Measurements from ENCODE around the gene SECISBP2L. TPM values are rescaled to one million over a fixed set of nuclear protein-coding genes. Genes with fewer than 3 reads are reported as not detected.

The SECISBP2L gene
- total and polyA plus RNA-seq, 2 experiments from 2014 or later = 24.6 to 25.2 TPM

- H3K4me1 ChIP-seq (ENCODE audit: low read depth) = no peaks in the 10 kb centered on the region
- H3K9me3 ChIP-seq (ENCODE audit: low read depth) = no peaks in the 10 kb centered on the region
- no peaks in the 10 kb centered on the region for H3K27me3 ChIP-seq
- TF ChIP-seq, protein P1, sequence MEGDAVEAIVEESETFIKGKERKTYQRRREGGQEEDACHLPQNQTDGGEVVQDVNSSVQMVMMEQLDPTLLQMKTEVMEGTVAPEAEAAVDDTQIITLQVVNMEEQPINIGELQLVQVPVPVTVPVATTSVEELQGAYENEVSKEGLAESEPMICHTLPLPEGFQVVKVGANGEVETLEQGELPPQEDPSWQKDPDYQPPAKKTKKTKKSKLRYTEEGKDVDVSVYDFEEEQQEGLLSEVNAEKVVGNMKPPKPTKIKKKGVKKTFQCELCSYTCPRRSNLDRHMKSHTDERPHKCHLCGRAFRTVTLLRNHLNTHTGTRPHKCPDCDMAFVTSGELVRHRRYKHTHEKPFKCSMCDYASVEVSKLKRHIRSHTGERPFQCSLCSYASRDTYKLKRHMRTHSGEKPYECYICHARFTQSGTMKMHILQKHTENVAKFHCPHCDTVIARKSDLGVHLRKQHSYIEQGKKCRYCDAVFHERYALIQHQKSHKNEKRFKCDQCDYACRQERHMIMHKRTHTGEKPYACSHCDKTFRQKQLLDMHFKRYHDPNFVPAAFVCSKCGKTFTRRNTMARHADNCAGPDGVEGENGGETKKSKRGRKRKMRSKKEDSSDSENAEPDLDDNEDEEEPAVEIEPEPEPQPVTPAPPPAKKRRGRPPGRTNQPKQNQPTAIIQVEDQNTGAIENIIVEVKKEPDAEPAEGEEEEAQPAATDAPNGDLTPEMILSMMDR (IDR thresholded peaks at IDR 0.05; ENCODE audit: low read depth, low read length) = no peak
- peaks cover 44% of the 10 kb centered on the region for H3K36me3 ChIP-seq
- no peak for DNase-seq (ENCODE audit: low read depth in 1 of 2, low spot score in 1 of 2)
- H3K27ac ChIP-seq = no peak overlapping the region
- no peak overlapping the region for H3K4me3 ChIP-seq
Observed at GRCh38 chr15:48992545-48992944, 53.7 kb downstream of the SECISBP2L start.

GRCh38 chr15:48992096-48992495 lies 54.1 kb downstream of the SECISBP2L start:
- peaks cover 44% of the 10 kb centered on the region for H3K36me3 ChIP-seq
- H3K9me3 ChIP-seq (ENCODE audit: low read depth) = no peaks in the 10 kb centered on the region
- no peak for DNase-seq (ENCODE audit: low read depth in 1 of 2, low spot score in 1 of 2)
- H3K27ac ChIP-seq = no peak overlapping the region
- H3K4me3 ChIP-seq = no peak overlapping the region
- TF ChIP-seq, protein P1 (IDR thresholded peaks at IDR 0.05; ENCODE audit: low read depth, low read length) = no peak
- H3K4me1 ChIP-seq (ENCODE audit: low read depth) = no peaks in the 10 kb centered on the region
- no peaks in the 10 kb centered on the region for H3K27me3 ChIP-seq

- Histone ChIP-seq H3K4me1 (ENCODE audit: low read depth) (no peaks in the 10 kb centered on the region), H3K27me3 (no peaks in the 10 kb centered on the region), H3K9me3 (ENCODE audit: low read depth) (no peaks in the 10 kb centered on the region), H3K27ac (no peak overlapping the region), H3K36me3 (peaks cover 23% of the 10 kb centered on the region), H3K4me3 (no peak overlapping the region)
- no peak for DNase-seq (ENCODE audit: low read depth in 1 of 2, low spot score in 1 of 2)
- TF ChIP-seq, protein P1 (IDR thresholded peaks at IDR 0.05; ENCODE audit: low read depth, low read length) = no peak
Observed at GRCh38 chr15:48989170-48989569, 57.1 kb downstream of the SECISBP2L start.

- TF ChIP-seq, protein P1 (IDR thresholded peaks at IDR 0.05; ENCODE audit: low read depth, low read length) = no peak
Observed at GRCh38 chr15:48987142-48987541, 59.1 kb downstream of the SECISBP2L start.

DNA sequence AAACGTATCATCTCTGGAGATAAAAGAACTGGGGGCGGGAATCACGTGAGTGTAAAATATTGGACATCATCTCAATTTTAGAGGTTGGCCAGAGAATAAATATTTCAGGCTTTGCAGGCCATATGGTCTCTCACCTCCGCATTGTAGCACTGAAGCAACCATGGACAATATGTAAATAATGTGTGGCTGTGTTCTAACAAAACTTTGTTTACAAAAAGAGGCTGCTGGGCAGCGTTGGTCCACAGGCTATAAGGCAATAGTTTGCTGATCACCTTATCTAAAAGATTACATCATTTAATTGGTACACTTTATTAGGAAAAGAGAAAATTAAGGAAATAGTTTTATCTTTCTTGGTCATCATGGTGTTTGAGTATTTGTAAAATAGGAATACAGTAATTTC lies 60.0 kb downstream of the SECISBP2L start:
- no peaks in the 10 kb centered on the region for H3K4me1 ChIP-seq (ENCODE audit: low read depth)
- no peak overlapping the region for H3K27ac ChIP-seq
- TF ChIP-seq, protein P1 (IDR thresholded peaks at IDR 0.05; ENCODE audit: low read depth, low read length) = no peak
- DNase-seq (ENCODE audit: low read depth in 1 of 2, low spot score in 1 of 2) = no peak
- H3K4me3 ChIP-seq = no peak overlapping the region
- H3K27me3 ChIP-seq = no peaks in the 10 kb centered on the region
- no peaks in the 10 kb centered on the region for H3K9me3 ChIP-seq (ENCODE audit: low read depth)
- H3K36me3 ChIP-seq = peaks cover 12% of the 10 kb centered on the region

More at GRCh38 chr15:48987142-48987541, 59.1 kb downstream of the SECISBP2L start:
- no peak overlapping the region for H3K27ac ChIP-seq
- no peaks in the 10 kb centered on the region for H3K9me3 ChIP-seq (ENCODE audit: low read depth)
- no peak for DNase-seq (ENCODE audit: low read depth in 1 of 2, low spot score in 1 of 2)
- H3K4me1 ChIP-seq (ENCODE audit: low read depth) = no peaks in the 10 kb centered on the region
- H3K4me3 ChIP-seq = no peak overlapping the region
- no peaks in the 10 kb centered on the region for H3K27me3 ChIP-seq
- H3K36me3 ChIP-seq = peaks cover 15% of the 10 kb centered on the region

GRCh38 chr15:48985516-48985915 lies 60.7 kb downstream of the SECISBP2L start:
- Histone ChIP-seq H3K4me3 (no peak overlapping the region), H3K27ac (no peak overlapping the region), H3K27me3 (no peaks in the 10 kb centered on the region), H3K4me1 (ENCODE audit: low read depth) (no peaks in the 10 kb centered on the region), H3K9me3 (ENCODE audit: low read depth) (no peaks in the 10 kb centered on the region), H3K36me3 (peaks cover 7% of the 10 kb centered on the region)
- TF ChIP-seq, protein P1 (IDR thresholded peaks at IDR 0.05; ENCODE audit: low read depth, low read length) = no peak
- no peak for DNase-seq (ENCODE audit: low read depth in 1 of 2, low spot score in 1 of 2)
